Measurements from ENCODE around the gene HDHD5. TPM values are rescaled to one million over a fixed set of nuclear protein-coding genes. Genes with fewer than 3 reads are reported as not detected.

The HDHD5 gene
- total RNA-seq, 1 donor from 2014 or later = 67.1 TPM

GRCh38 chr22:17167486-17167885, 8.4 kb upstream of the HDHD5 start:
- no peak overlapping the region for H3K4me3 ChIP-seq (ENCODE audit: low read depth, low read length)
- no peak for TF ChIP-seq CTCF (conservative IDR thresholded peaks at IDR 0.05; ENCODE audit: low read depth, low read length)

GRCh38 chr22:17164392-17165024, 5.4 kb upstream of the HDHD5 start:
- no peak overlapping the region for H3K4me3 ChIP-seq (ENCODE audit: low read depth, low read length)
- TF ChIP-seq CTCF (conservative IDR thresholded peaks at IDR 0.05; ENCODE audit: low read depth, low read length) = peak; percentile 42
- no peak for DNase-seq (ENCODE audit: low read depth)

More at GRCh38 chr22:17167486-17167885, 8.4 kb upstream of the HDHD5 start:
- DNase-seq (ENCODE audit: low read depth) = no peak

GRCh38 chr22:17162731-17163130, 3.7 kb upstream of the HDHD5 start:
- no peak for DNase-seq (ENCODE audit: low read depth)
- no peak overlapping the region for H3K4me3 ChIP-seq (ENCODE audit: low read depth, low read length)
- TF ChIP-seq CTCF (conservative IDR thresholded peaks at IDR 0.05; ENCODE audit: low read depth, low read length) = no peak

GRCh38 chr22:17161991-17162390, 2.9 kb upstream of the HDHD5 start:
- no peak for DNase-seq (ENCODE audit: low read depth)
- no peak for TF ChIP-seq CTCF (conservative IDR thresholded peaks at IDR 0.05; ENCODE audit: low read depth, low read length)
- no peak overlapping the region for H3K4me3 ChIP-seq (ENCODE audit: low read depth, low read length)

- DNase-seq (ENCODE audit: low read depth) = peak; percentile 50
- peak; percentile 5 for TF ChIP-seq CTCF (conservative IDR thresholded peaks at IDR 0.05; ENCODE audit: low read depth, low read length)
- H3K4me3 ChIP-seq (ENCODE audit: low read depth, low read length) = peak overlapping the region; percentile 87
Measured at GRCh38 chr22:17159504-17159951, 451 bp upstream of the HDHD5 start.

GRCh38 chr22:17158176-17158567, 905 bp downstream of the HDHD5 start:
- TF ChIP-seq CTCF (conservative IDR thresholded peaks at IDR 0.05; ENCODE audit: low read depth, low read length) = no peak
- no peak for DNase-seq (ENCODE audit: low read depth)
- H3K4me3 ChIP-seq (ENCODE audit: low read depth, low read length) = peak overlapping the region; percentile 87

GRCh38 chr22:17157714-17158113, 1.4 kb downstream of the HDHD5 start:
- H3K4me3 ChIP-seq (ENCODE audit: low read depth, low read length) = peak overlapping the region; percentile 87
- no peak for DNase-seq (ENCODE audit: low read depth)
- no peak for TF ChIP-seq CTCF (conservative IDR thresholded peaks at IDR 0.05; ENCODE audit: low read depth, low read length)
